Ascending aorta (tissue), 2 donors: ENCODE results near the gene RND3. TPM values are rescaled to one million over a fixed set of nuclear protein-coding genes. Genes with fewer than 3 reads are reported as not detected.

Experiments
- DNase-seq, 2 donors: peaks; one replicate each; pipeline ENCODE4 v3.0.0-alpha.2; 2019; ENCODE audit warnings: low spot score in 2 of 2
- H3K27ac ChIP-seq, 2 donors: fragments of 200-600 bp; sonication (generic); one replicate each; pipeline ENCODE4 v1.5.1; 2016 to 2017; ENCODE audit warnings: mild to moderate bottlenecking in 1 of 2
- H3K27me3 ChIP-seq: fragments of 200-600 bp; sonication (generic); one replicate; pipeline ENCODE4 v1.5.1; 2017
- H3K36me3 ChIP-seq, 2 donors: fragments of 200-600 bp; sonication (generic); one replicate each; pipeline ENCODE4 v1.5.1; 2016
- H3K4me1 ChIP-seq, 2 donors: fragments of 200-600 bp; sonication (generic); one replicate each; pipeline ENCODE4 v1.5.1; 2016 to 2017; ENCODE audit warnings: mild to moderate bottlenecking in 1 of 2
- H3K4me3 ChIP-seq, 2 donors: fragments of 200-600 bp; sonication (generic); one replicate each; pipeline ENCODE4 v1.5.1; 2016 to 2017; ENCODE audit warnings: mild to moderate bottlenecking in 1 of 2
- H3K9me3 ChIP-seq, 2 donors: fragments of 200-600 bp; sonication (generic); one replicate each; pipeline ENCODE4 v1.5.1; 2016
- intact Hi-C: fragments of 100-400 bp; cut with DNase I; formaldehyde crosslinking; loops from one replicate; pipeline ENCODE4 v1.15.1; 2023
- total RNA-seq: library from RNA; depleted of rRNA; stranded (reverse); fragments of >200 nt; gene quantifications from one replicate; pipeline ENCODE4 v1.1.0, GENCODE V29; 2016
- TF ChIP-seq, protein P1 (sequence below), 3 experiments: fragments of 200-600 bp in 2 of 3; fragments of 450-650 bp in 1 of 3; sonication (generic) in 2 of 3; IDR thresholded peaks; one replicate each; pipeline ENCODE4 v1.5.1; 2016 to 2019; ENCODE audit warnings: antibody characterized with exemption in 3 of 3, mild to moderate bottlenecking in 1 of 3, moderate library complexity in 1 of 3

The RND3 gene
- total RNA-seq, 1 donor from 2014 or later: 10.7 TPM

DNA sequence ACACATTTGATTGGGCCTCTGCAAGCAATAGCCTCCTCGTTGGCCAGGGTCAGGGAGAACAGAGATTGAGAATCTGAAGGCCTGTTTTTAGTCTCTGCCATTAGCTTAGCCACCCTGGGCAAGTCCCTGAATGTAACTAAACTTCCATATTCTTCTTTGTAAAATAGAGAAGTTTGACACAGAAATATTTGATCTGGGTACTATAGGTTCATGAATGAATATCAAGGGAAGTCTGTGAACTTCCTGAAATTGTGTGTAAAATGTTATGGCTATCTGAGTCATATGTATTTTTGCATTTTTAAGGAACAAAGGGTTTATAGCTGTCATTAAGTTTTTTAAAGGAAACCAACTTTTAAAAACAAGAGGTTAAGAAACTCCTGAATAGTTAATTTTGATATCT is 23.2 kb downstream of the RND3 start:
- no peak for DNase-seq
- Histone ChIP-seq H3K4me3 (no peak overlapping the region), H3K36me3 (peaks cover 4 to 9% of the 10 kb centered on the region in 2 donors), H3K27ac (no peak overlapping the region), H3K4me1 (peaks cover 4 to 18% of the 10 kb centered on the region in 2 donors), H3K27me3 (no peaks in the 10 kb centered on the region), H3K9me3 (no peaks in the 10 kb centered on the region)
- TF ChIP-seq, protein P1, sequence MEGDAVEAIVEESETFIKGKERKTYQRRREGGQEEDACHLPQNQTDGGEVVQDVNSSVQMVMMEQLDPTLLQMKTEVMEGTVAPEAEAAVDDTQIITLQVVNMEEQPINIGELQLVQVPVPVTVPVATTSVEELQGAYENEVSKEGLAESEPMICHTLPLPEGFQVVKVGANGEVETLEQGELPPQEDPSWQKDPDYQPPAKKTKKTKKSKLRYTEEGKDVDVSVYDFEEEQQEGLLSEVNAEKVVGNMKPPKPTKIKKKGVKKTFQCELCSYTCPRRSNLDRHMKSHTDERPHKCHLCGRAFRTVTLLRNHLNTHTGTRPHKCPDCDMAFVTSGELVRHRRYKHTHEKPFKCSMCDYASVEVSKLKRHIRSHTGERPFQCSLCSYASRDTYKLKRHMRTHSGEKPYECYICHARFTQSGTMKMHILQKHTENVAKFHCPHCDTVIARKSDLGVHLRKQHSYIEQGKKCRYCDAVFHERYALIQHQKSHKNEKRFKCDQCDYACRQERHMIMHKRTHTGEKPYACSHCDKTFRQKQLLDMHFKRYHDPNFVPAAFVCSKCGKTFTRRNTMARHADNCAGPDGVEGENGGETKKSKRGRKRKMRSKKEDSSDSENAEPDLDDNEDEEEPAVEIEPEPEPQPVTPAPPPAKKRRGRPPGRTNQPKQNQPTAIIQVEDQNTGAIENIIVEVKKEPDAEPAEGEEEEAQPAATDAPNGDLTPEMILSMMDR (IDR thresholded peaks at IDR 0.05): no peak
- intact Hi-C loops: no loop called here

DNA sequence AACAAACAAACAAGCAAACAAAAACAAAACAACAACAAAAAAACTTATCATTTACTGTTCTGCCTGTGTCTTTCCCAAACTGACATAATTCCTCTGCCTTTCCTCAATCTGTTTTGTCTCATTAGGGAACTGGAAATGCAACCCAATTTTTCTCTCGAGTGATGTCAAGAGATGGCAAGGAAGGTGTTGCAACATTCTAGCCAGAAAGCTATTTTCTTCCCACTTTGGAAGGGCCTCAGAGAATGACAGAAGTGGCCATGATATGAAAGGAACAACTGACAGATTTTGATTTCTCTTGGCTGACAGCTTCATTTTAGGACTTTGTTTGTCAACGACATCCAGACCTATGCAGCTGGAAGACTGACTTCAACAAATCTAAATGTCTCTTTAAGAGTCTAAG is 24.7 kb downstream of the RND3 start:
- Histone ChIP-seq H3K36me3 (no peaks in the 10 kb centered on the region), H3K27ac (no peak overlapping the region), H3K4me1 (peaks cover 4 to 18% of the 10 kb centered on the region in 2 donors), H3K4me3 (no peak overlapping the region), H3K9me3 (no peaks in the 10 kb centered on the region), H3K27me3 (no peaks in the 10 kb centered on the region)
- TF ChIP-seq, protein P1 (IDR thresholded peaks at IDR 0.05): no peak
- intact Hi-C loops: no loop called here
- DNase-seq: no peak

DNA sequence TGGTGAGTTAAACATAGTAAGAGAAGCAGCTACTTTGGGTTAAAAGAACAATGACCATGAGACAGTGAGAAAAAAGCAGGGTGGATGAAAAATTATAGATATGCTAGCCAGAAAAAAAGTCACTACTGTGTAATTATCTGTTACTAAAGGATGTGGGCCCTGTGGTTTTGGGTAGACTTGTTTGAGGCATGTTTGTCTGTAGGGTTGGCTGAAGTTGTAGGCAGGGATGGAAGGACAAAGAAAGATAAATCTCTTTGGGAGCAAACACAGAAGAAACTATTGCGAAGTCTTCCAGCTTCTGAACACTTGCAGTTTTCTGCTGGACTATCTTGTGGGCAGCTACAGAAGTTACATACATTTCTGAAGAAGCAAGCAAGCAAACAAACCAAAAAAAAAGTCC is 28.2 kb downstream of the RND3 start:
- no peak for DNase-seq
- Histone ChIP-seq H3K36me3 (no peaks in the 10 kb centered on the region), H3K27ac (no peak overlapping the region), H3K4me1 (no peaks in the 10 kb centered on the region), H3K27me3 (no peaks in the 10 kb centered on the region), H3K9me3 (no peaks in the 10 kb centered on the region), H3K4me3 (no peak overlapping the region)
- intact Hi-C loops: no loop called here
- TF ChIP-seq, protein P1 (IDR thresholded peaks at IDR 0.05): no peak

DNA sequence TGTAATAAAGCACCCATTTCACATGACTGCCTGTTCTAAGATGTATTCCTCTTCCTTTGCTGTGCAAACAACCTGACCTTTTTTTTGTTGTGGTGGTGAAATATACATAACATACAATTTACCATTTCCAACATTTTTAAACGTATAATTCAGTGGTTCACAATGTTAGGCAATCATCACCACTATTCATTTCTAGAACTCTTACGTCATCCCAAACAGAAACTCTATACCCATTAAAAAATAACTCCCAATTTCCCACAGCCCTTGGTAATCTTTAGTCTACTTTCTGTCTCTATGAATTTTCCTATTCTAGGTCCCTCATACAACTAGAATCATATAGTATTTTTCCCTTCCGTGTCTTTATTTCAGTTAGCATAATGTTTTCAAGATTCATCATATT is 36.7 kb downstream of the RND3 start:
- Histone ChIP-seq H3K4me3 (no peak overlapping the region), H3K9me3 (no peaks in the 10 kb centered on the region), H3K27me3 (no peaks in the 10 kb centered on the region), H3K4me1 (no peaks in the 10 kb centered on the region), H3K36me3 (no peaks in the 10 kb centered on the region), H3K27ac (no peak overlapping the region)
- DNase-seq: no peak
- TF ChIP-seq, protein P1 (IDR thresholded peaks at IDR 0.05): no peak
- intact Hi-C loops: no loop called here

DNA sequence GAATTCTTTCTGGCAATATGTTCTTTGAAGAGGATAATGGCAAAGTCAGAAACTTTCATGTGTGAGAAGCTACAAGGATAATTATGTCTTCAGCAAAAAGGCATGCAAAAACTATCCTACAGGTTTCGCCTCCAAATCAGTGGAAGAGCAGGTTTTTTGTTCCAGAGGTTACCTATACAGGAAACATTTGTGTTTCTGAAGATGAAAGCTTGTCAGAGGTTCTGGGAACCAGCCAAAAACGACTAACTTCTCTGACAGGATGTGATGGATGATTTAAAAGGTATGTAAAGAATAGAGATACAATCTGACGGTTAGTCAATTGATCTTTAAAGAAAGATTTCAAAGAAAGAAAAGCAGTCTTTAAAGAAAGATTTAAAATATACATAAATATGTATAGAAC is 37.6 kb downstream of the RND3 start:
- TF ChIP-seq, protein P1 (IDR thresholded peaks at IDR 0.05): no peak
- Histone ChIP-seq H3K27ac (no peak overlapping the region), H3K4me1 (no peaks in the 10 kb centered on the region), H3K4me3 (no peak overlapping the region), H3K36me3 (no peaks in the 10 kb centered on the region), H3K27me3 (no peaks in the 10 kb centered on the region), H3K9me3 (no peaks in the 10 kb centered on the region)
- no peak for DNase-seq
- intact Hi-C loops: no loop called here

DNA sequence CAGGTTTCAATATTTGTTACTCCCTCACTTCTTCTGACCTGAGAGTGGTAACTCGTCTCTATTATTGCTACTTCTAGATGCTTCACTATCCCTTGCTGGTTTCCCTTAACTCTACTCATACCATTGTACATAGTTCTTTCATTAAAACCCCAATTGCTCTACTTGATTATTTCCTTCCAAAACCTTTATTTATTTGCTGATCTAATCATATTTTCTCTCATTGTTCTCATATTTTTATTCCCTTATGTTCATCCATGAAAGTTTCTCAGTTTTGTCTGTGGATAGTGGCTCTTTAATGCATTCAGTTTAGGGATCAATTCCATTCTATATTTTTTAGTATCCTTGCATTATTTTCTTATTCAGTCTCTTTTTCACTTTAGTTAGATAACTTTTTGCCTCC is 42.1 kb downstream of the RND3 start:
- Histone ChIP-seq H3K9me3 (no peaks in the 10 kb centered on the region), H3K4me3 (no peak overlapping the region), H3K4me1 (no peaks in the 10 kb centered on the region), H3K36me3 (no peaks in the 10 kb centered on the region), H3K27me3 (no peaks in the 10 kb centered on the region), H3K27ac (no peak overlapping the region)
- DNase-seq: no peak
- intact Hi-C loops: no loop called here
- TF ChIP-seq, protein P1 (IDR thresholded peaks at IDR 0.05): no peak
